HL-60 (cell line): Measurements from ENCODE around the gene TSPEAR.

Experiments
- CTCF ChIP-seq: IDR thresholded peaks from one replicate; pipeline ENCODE4 v1.5.1; 2011; ENCODE audit warnings: low read length, control low read depth, inconsistent platforms; ENCODE audit not compliant: insufficient read depth
- GABPA ChIP-seq: IDR thresholded peaks from 2 replicates; pipeline ENCODE4 v1.6.1; 2012; ENCODE audit warnings: low read depth
- REST ChIP-seq: IDR thresholded peaks from 2 replicates; pipeline ENCODE4 v1.6.1; 2012; ENCODE audit warnings: low read depth; ENCODE audit not compliant: insufficient replicate concordance

- TF ChIP-seq CTCF (no peak), REST (no peak), GABPA (no peak)
Observed at GRCh38 chr21:44525391-44526095, 185.8 kb downstream of the TSPEAR start.
